NCI-H1105 treated with DMSO at 0.1 percent for 48 hours (cell line): ENCODE data around the gene SCN5A.

ENCODE experiments used
- DNase-seq: peaks from one replicate; lab custom pipeline; 2025; lab: John Stamatoyannopoulos, UW

SCN5A gene

GRCh38 chr3:38622336-38622735, 27.2 kb downstream of the SCN5A start:
- no peak for DNase-seq

DNA sequence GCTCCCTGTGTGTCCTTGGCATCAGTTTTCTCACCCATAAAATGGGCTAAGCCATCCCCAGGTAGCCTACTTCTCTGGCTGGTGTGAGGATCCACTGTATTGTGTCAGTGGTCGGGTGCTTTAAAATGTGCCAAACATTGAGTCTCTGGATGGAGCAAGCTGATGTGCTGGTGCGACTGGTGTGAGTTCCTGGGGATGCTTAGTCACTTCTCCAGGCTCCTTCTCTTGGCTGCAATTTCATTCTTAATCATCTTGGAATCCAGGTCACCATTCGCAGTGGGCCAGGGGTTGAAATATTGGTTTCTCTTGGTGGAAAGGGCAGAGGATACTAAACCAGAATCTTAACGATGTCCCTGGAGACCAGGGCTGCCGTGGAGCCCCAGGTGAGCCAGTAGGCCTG, 29.3 kb downstream of the SCN5A start:
- DNase-seq = no peak

DNA sequence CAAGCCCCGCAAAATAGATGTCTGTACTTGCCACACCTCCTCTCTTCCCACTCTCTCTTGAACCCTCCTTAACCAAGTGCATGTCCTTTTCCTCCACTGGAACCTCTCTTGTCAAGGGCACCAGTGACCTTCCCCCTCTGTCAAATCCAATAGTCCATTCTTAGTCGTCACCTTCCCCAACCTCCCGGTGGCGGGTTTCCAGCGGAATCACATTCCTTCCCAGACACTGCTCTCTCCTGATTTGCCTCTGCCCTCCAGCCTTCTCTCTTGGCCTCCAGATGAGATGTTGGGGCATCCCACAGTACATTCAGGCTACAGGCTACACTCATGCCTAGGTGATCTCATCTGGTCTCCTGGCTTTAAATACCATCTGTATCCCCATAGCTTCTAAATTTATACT, 31.1 kb downstream of the SCN5A start:
- no peak for DNase-seq

DNA sequence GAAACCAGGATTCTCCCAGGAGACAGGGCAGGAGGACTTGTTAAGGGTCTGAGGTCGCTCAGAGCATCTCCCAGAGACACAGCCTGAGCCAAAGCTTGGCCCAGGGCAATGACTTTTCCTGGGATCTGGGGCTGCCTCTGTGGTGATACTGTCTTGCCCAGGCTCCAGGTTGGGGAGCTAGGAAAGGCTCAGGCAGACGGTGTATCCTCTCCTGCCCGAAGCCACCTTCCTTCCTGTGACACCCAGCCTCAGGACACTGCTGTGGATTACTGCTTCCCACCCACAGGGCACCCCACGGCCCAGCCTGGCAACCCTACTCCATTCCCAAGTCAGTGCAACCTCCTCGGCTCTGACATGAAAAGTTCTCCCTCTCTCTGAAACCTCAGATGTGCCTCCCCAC, 31.9 kb downstream of the SCN5A start:
- no peak for DNase-seq

GRCh38 chr3:38617137-38617536, 32.4 kb downstream of the SCN5A start:
- DNase-seq = no peak

DNA sequence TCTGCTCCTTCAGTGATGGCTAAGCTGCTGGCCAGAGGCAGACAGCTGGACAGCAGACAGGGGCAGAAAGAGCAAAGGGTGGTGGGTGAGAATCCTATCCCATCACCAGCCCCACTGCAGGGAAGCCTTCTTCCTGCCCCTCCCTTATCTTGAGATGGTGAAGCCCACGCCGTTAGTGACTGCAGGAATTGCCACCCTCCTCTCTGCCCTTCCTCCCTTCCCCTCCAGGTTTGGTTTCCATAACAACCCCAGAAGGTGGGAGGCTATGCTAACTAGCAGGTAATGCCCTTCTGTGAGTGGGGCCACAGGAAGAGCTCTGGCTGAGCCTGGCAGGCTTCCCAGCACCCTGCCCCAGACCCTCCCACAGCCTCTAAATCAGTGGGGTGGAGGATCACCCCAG, 32.8 kb downstream of the SCN5A start:
- no peak for DNase-seq

DNA sequence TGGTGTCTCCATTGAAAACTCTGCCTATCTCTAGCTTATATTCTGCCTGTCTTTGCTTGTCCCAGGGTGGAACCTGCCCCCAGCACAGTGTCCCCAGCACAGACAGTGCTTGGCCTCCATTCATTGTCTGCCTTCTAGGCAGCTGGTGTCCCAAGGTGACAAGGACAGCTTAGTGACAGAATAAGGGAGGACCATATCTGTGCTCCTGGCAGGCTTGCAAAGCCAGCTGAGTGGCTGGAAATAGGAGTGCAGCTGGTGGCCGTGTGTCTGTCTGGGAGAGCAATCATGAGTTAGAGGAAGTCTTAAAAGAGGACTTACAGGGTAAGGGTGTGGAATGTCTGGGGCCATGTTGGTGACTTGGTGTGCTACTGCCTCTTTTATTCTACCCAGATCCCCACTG, 33.4 kb downstream of the SCN5A start:
- no peak for DNase-seq

- DNase-seq = no peak
Observed at GRCh38 chr3:38614651-38615352, 34.7 kb downstream of the SCN5A start.

- no peak for DNase-seq
Observed at GRCh38 chr3:38614091-38614490, 35.4 kb downstream of the SCN5A start.

GRCh38 chr3:38613426-38613825, 36.1 kb downstream of the SCN5A start:
- DNase-seq = no peak

- no peak for DNase-seq
Observed at GRCh38 chr3:38611866-38612265, 37.6 kb downstream of the SCN5A start.

DNA sequence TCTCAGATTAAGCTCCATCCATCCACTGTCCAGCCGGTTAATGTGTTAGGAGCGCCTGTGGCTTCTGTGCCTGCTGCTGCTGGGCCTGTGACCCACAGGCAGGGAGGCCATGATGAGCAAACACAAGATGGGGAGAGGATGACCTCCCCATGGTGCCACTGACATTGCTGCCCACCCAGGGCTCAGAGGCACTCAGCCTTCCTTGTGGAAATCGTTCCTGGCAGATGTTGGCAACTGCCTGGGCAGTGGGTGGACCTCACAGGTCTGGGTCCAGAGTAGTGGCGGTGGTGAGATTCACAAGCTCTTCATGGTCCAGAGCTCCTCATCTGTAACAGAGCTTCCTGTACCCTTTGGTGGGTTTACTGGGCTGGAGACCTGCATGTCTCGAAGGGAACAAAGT, 38.6 kb downstream of the SCN5A start:
- DNase-seq = no peak

GRCh38 chr3:38610436-38610835, 39.1 kb downstream of the SCN5A start:
- DNase-seq = no peak

DNA sequence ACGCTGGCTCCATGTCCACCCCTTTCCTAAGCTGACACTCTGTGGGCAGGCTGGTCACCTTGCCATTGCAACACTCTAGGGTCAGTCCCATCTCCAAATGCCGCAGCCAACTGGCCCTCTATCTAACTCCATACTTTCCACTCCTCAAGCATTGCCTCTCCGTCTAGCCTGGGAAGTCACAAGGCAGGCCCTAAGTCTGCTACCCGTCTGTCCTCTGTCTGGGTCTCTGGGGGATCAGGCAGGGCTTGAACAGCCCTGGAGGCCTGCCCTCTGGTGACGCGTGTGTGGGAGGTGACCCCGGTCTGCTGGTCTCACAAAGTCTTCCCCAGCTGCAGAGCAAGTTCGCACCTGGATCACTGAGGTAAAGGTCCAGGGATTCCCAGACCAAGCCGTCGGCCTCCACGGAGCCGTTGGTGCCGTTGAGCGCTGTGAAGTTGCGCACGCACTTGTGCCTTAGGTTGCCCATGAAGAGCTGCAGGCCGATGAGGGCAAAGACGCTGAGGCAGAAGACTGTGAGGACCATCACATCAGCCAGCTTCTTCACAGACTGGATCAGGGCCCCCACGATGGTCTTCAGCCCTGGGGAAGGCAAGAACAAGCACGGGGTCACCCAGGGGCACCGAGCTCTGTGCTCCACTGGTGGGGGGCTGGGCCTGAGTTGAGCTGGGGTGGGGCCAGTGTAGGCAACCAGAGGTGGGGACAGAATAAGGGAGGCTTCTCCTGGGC, 39.9 kb downstream of the SCN5A start:
- DNase-seq = no peak

DNA sequence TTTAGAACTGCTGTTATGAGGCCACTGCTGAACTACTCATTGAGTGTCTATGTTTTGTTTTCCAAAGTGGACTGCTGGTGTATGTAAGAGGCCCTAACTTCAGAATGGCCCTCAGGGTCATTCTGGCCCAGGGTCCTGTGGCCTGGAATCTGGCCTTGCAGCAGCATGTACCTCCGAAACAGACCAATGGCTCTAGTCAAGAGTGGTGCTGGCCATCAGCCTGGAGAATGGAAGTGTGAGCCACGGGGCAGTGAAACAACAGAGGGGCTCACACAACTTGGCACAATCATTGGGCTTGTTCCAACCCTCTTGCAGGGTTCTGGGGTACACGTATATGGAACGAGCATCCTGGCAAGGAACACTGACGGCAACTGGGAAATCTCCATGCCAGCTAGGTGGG, 40.5 kb downstream of the SCN5A start:
- DNase-seq = no peak

DNA sequence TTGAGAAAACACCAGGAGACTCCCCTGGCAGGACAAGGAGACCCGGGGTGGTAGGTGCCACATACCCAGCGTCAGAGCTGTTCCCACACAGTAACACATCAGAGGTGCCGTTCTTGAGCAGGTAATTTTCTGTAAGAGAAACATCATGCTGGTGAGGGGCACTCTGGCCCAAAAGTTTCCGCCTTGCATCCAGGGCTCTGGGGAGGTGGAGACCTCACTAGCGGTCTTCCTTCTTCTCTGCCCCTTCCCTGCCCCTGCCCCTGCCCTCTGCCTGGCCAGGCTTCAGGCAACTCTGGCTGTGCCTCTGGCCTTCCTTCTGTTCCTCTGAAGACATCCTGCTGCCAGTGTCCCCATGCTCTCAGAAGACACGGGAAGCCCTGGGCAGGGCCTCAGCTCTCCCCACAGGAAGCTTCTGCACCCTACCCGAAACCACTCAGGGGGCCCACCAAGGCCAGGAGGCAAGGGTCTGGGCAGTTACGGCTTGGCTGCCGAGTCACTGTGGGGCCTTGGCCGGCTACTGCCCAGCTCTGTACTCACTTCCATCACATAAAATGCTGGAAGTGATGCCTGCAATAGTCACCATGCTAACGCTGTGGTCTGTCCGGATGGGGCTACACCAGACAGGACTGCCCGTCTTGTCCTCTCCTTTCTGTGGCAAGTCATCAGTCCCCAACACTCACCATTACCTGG, 41.3 kb downstream of the SCN5A start:
- no peak for DNase-seq

DNA sequence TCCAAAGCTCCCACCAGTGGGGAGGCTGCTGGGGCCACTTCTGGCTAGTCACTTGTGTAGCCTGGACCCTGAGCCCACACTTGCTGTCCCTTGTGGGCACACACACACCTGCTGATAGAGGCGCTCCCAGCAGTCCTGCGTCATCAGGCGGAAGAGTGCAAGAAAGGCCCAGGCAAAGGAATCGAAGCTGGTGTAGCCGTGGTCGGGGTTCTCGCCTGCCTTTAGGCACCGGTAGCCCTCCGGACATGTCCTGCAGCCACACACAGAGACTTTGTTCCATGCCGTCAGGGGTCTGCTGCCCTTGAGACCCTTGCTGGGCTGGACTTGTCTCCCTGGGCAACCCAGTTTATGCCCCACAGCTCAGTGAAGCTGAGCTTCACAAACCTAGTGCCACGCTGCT, 42.9 kb downstream of the SCN5A start:
- no peak for DNase-seq

DNA sequence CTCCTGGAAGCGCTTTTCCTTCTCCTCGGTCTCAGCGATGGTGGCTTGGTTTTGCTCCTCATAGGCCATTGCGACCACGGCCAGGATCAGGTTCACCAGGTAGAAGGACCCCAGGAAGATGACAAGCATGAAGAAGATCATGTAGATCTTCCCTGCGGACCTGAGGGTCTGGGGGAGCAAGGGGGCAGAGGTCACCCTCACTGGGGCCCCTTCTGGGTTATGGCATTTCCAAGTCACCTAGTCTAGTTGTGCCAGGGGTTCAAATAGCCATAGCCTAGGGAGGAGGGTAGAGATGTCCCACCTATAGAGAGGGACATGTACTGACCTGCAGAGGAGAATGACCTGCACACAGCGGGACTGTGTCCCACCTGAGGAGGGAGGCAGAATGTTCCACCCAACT, 43.5 kb downstream of the SCN5A start:
- DNase-seq = no peak

GRCh38 chr3:38604246-38604645, 45.2 kb downstream of the SCN5A start:
- DNase-seq = no peak

- no peak for DNase-seq
Observed at GRCh38 chr3:38603731-38604131, 45.8 kb downstream of the SCN5A start.

DNA sequence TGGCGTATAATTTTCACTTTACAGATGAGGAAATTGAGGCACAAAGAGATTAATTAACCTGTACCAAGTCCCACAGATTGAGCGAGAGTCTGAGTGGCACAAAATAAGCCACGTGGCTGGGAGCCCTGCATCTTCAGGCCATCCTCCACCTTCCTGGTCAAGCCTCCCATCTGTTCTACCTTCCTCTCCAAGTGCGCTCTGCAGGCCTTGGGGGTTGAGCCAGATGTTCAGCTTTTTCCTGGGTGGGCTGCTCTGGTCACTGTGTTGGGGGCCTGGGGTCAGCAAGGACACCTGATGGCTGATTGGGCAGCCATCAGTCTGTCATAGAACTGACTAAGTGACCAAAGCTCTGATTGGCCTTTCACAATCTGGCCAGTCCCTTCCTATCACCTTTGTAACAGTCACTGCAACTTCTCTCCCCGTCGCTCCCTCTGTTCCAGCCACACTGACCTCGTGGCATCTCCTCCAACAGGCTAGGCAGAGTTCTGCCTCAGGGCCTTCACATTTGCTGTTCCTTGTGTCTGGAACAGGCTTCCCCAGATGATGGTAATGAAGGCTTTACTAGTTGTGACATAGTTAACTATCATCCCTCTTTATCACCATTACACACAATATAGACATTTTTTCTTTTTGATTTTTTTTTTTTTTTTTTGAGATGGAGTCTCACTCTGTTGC, 46.8 kb downstream of the SCN5A start:
- DNase-seq = no peak

GRCh38 chr3:38601956-38602550, 47.4 kb downstream of the SCN5A start:
- DNase-seq = no peak
